Spleen (tissue), 7 donors: ENCODE data around the gene TMEM170B.

Experiments
- CTCF ChIP-seq, 11 experiments: fragments of 200-600 bp in 7 of 11; fragments of 450-650 bp in 4 of 11; sonication (generic) in 4 of 11; IDR thresholded peaks in 8 of 11; conservative IDR thresholded peaks in 3 of 11; 1 replicate in 7 of 11; 2 replicates in 4 of 11; pipeline versions ENCODE4 v1.4.0 to v1.8.0; 2016 to 2021; ENCODE audit warnings: antibody characterized with exemption in 11 of 11, inconsistent platforms in 4 of 11, mild to moderate bottlenecking in 1 of 11
- POLR2A ChIP-seq, 3 donors: fragments of 450-650 bp; IDR thresholded peaks; one replicate each; pipeline ENCODE4 v1.5.1; 2017; ENCODE audit warnings: antibody characterized with exemption in 3 of 3, mild to moderate bottlenecking in 1 of 3
- POLR2AphosphoS5 ChIP-seq, 3 donors: sonication (generic); formaldehyde crosslinking; IDR thresholded peaks; one replicate each; pipeline ENCODE4 v1.5.1; 2017; ENCODE audit warnings: antibody characterized with exemption in 3 of 3
- donor health status: DM: no; HTN: no; CAD: no; lungs with moderate emphysema.
- donor health status: DM: no; HTN: no; CAD: no.
- donor health status: DM: no; HTN: no; CAD: no.

GRCh38 chr6:11500008-11500407 lies 37.5 kb upstream of the TMEM170B start:
- TF ChIP-seq CTCF (IDR thresholded peaks at IDR 0.05 in 8 of 11, conservative IDR thresholded peaks at IDR 0.05 in 3 of 11) (no peak), POLR2AphosphoS5 (IDR thresholded peaks at IDR 0.05) (no peak), POLR2A (IDR thresholded peaks at IDR 0.05) (no peak)
